Activated B cell treated with CpG ODN at 0.5 μM for 24 hours (primary cell): ENCODE results near the gene DCPS. TPM values are rescaled to one million over a fixed set of nuclear protein-coding genes. Genes with fewer than 3 reads are reported as not detected.

ENCODE experiments used
- ATAC-seq: fragments of 200-7000 bp; cut with Tn5 transposase; one replicate; pipeline ENCODE4 v1.10.0; 2021; ENCODE audit warnings: low read depth, mild to moderate bottlenecking, moderate library complexity
- CTCF ChIA-PET: fragments of 350-600 bp; sonication (Branson Sonifier 250); formaldehyde crosslinking; loops from one replicate; lab custom pipeline; 2021; ENCODE audit warnings: antibody characterized with exemption; lab: Charles Lee
- POLR2A ChIA-PET: fragments of 350-600 bp; sonication (Branson Sonifier 250); formaldehyde crosslinking; loops from one replicate; lab custom pipeline; 2021; ENCODE audit warnings: antibody characterized with exemption; lab: Charles Lee
- DNase-seq: peaks from one replicate; pipeline ENCODE4 v3.0.0; 2022
- H3K27ac Mint-ChIP-seq: one replicate; pipeline ENCODE4 v1.8.0; 2020; ENCODE audit warnings: mixed read lengths
- H3K27me3 Mint-ChIP-seq: one replicate; pipeline ENCODE4 v1.8.0; 2021; ENCODE audit warnings: mixed read lengths
- H3K36me3 Mint-ChIP-seq: one replicate; pipeline ENCODE4 v1.8.0; 2021; ENCODE audit warnings: low read depth, mixed read lengths
- H3K4me1 Mint-ChIP-seq: one replicate; pipeline ENCODE4 v1.8.0; 2021; ENCODE audit warnings: mixed read lengths
- H3K4me3 Mint-ChIP-seq: one replicate; pipeline ENCODE4 v1.8.0; 2020; ENCODE audit warnings: mild to moderate bottlenecking, mixed read lengths
- H3K9me3 Mint-ChIP-seq: one replicate; pipeline ENCODE4 v1.8.0; 2020; ENCODE audit warnings: mixed read lengths
- intact Hi-C: fragments of 100-400 bp; cut with micrococcal nuclease; formaldehyde crosslinking; loops from one replicate; pipeline ENCODE4 v1.15.1; 2024
- total RNA-seq: library from RNA; stranded (reverse); gene quantifications from 2 replicates; pipeline ENCODE4 v1.2.3, GENCODE V29; 2022
- TF ChIP-seq, protein P1 (sequence below): fragments of 200-600 bp; IDR thresholded peaks from one replicate; pipeline ENCODE4 v1.8.0; 2022; ENCODE audit warnings: antibody characterized with exemption, mild to moderate bottlenecking

DCPS gene
- total RNA-seq, 1 donor from 2014 or later = 37.6 TPM

DNA sequence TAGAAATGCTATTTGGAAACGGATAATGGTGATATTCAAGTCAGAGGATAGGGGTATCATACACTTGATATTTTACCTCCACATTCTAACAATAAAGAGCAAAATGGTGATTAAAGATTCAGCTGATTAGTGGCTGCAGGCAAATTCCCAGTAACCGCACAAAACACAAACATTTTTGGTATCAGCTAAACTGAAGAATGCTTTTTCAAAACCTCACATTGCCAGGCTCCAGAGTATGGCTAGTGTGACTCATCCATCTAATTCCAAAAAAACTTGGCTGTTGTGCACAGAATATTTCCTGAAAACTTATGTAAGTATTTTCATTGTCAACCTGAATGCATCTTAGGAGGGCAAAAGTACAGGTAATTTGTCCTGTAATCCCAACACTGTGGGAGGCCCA lies 46.1 kb upstream of the DCPS start:
- ChIA-PET POLR2A (no interaction called here), CTCF (no interaction called here)
- Mint-ChIP-seq H3K9me3 (no peaks in the 10 kb centered on the region), H3K4me3 (no peak overlapping the region), H3K4me1 (no peaks in the 10 kb centered on the region), H3K27ac (no peak overlapping the region), H3K27me3 (no peaks in the 10 kb centered on the region), H3K36me3 (peaks cover 53% of the 10 kb centered on the region)
- TF ChIP-seq, protein P1, sequence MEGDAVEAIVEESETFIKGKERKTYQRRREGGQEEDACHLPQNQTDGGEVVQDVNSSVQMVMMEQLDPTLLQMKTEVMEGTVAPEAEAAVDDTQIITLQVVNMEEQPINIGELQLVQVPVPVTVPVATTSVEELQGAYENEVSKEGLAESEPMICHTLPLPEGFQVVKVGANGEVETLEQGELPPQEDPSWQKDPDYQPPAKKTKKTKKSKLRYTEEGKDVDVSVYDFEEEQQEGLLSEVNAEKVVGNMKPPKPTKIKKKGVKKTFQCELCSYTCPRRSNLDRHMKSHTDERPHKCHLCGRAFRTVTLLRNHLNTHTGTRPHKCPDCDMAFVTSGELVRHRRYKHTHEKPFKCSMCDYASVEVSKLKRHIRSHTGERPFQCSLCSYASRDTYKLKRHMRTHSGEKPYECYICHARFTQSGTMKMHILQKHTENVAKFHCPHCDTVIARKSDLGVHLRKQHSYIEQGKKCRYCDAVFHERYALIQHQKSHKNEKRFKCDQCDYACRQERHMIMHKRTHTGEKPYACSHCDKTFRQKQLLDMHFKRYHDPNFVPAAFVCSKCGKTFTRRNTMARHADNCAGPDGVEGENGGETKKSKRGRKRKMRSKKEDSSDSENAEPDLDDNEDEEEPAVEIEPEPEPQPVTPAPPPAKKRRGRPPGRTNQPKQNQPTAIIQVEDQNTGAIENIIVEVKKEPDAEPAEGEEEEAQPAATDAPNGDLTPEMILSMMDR = no peak
- intact Hi-C loops = no loop called here
- ATAC-seq (no peak), DNase-seq (no peak)

DNA sequence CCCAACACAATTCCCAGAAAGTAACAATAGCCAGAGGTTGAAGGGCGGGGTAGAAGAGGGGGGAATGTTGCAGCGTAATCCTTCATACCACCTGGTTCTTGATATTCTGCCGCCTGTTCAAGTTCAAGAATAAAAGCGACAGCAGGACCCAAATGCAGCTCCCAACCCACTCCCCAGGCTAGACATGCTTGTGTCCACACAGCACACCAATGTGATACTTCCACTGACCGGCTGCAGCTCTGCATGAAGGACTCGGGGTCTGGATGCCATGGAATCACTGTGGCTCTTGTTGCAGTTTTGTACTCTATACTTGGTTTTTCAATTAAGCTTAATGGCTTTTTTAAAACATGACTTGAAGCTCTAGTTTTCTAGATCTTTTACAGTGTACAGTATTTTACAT lies 41.6 kb upstream of the DCPS start:
- POLR2A ChIA-PET = interaction anchor here (0.7 to 1.8 kb wide), 5 partner anchors 13 to 51 kb away, joined by 3 to 5 read pairs (median 3); partner anchors contain the start of genes DCPS, FAM118B and RPUSD4
- CTCF ChIA-PET = no interaction called here
- intact Hi-C loops = loop anchor here (10.0 kb wide), 1 partner anchor 1147 kb away; the partner anchor contains the start of gene TMEM218
- H3K36me3 Mint-ChIP-seq = peaks cover 80% of the 10 kb centered on the region
- DNase-seq = no peak
- no peaks in the 10 kb centered on the region for H3K27me3 Mint-ChIP-seq
- no peak overlapping the region for H3K27ac Mint-ChIP-seq
- TF ChIP-seq, protein P1 = no peak
- no peak overlapping the region for H3K4me3 Mint-ChIP-seq
- H3K9me3 Mint-ChIP-seq = no peaks in the 10 kb centered on the region
- no peak for ATAC-seq
- peaks cover 7% of the 10 kb centered on the region for H3K4me1 Mint-ChIP-seq

DNA sequence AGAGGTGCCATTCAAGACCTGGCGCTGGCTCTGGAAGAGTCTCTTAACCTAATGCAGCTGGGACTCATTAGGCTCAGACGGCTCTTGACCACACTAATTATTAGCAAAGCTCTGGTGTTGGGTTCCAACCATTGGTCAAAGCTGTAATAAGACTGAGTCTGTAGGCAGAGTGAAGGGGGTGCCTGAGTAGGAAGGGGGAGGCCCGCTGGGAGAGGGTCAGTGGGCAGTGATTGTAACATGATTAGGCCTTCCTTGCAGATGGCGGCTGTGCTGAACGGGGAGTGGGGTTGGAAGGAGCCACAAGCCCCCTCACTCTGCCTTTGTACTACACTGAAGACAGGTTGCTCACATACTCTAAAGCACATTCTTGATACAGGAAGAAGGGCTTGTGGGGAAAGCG lies 40.4 kb upstream of the DCPS start:
- no peaks in the 10 kb centered on the region for H3K9me3 Mint-ChIP-seq
- H3K27ac Mint-ChIP-seq = no peak overlapping the region
- H3K36me3 Mint-ChIP-seq = peaks cover 81% of the 10 kb centered on the region
- CTCF ChIA-PET = no interaction called here
- POLR2A ChIA-PET = interaction anchor here (1.2 to 1.8 kb wide), 2 partner anchors 20 to 52 kb away, joined by 3 to 5 read pairs; partner anchors contain the start of genes FAM118B and RPUSD4
- intact Hi-C loops = loop anchor here (10.0 kb wide), 1 partner anchor 1149 kb away; the partner anchor contains the start of gene TMEM218
- TF ChIP-seq, protein P1 = no peak
- no peak overlapping the region for H3K4me3 Mint-ChIP-seq
- H3K27me3 Mint-ChIP-seq = no peaks in the 10 kb centered on the region
- H3K4me1 Mint-ChIP-seq = peaks cover 18% of the 10 kb centered on the region
- ATAC-seq = no peak
- DNase-seq = no peak

DNA sequence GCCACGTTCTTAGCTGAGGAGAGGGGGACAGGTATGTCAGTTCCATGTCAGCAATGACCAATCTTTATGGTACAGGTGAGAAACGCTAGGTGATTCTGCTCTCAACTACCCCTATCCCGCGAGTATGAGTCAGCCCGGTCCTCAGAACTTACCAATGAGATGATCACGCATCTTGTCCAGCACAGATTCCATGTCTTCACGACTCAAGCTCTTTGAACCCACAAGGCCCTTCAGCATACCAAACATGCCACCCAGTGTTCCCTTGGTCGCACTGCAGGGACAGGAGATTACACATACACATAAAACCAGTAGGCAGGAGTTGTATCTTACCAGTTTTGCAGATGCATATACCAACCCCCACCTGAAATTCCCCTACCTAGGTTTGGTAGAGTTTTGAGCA lies 38.0 kb upstream of the DCPS start:
- Mint-ChIP-seq H3K27ac (no peak overlapping the region), H3K27me3 (no peaks in the 10 kb centered on the region), H3K36me3 (peaks cover 79% of the 10 kb centered on the region), H3K4me3 (no peak overlapping the region), H3K4me1 (peaks cover 33% of the 10 kb centered on the region), H3K9me3 (no peaks in the 10 kb centered on the region)
- no peak for ATAC-seq
- TF ChIP-seq, protein P1 = no peak
- intact Hi-C loops = loop anchor here (10.0 kb wide), 1 partner anchor 1151 kb away; the partner anchor contains the start of gene TMEM218
- DNase-seq = no peak
- ChIA-PET CTCF (no interaction called here), POLR2A (interaction anchor here (0.8 kb wide), 1 partner anchor 38 kb away, joined by 3 read pairs; the partner anchor contains the start of gene DCPS)

DNA sequence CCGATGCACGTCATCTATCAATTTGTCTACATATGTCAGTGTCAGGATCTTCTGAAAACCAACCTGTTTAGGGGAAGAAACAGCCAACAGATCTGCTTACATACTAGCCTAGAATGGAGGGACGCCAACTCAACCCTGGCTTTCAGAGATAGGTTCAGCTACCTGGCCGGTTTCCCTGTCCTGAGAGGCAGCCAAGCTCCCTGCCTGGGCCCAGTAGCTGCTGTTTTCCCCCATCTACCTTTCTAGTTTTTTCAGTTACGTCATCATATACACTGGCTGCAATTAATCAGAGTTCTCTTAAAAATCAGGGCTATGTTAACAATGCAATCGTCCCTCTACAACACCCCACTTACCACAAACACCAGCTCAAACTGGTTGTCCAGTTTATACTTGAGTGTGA lies 36.2 kb upstream of the DCPS start:
- no peaks in the 10 kb centered on the region for H3K9me3 Mint-ChIP-seq
- TF ChIP-seq, protein P1 = no peak
- no peaks in the 10 kb centered on the region for H3K27me3 Mint-ChIP-seq
- peak overlapping the region; percentile 95 for H3K27ac Mint-ChIP-seq
- CTCF ChIA-PET = no interaction called here
- no peak for DNase-seq
- intact Hi-C loops = loop anchor here (1.0 to 10.0 kb wide), 4 partner anchors 365 to 1507 kb away; partner anchors contain the start of genes PUS3, STT3A and TMEM218
- H3K36me3 Mint-ChIP-seq = peaks cover 70% of the 10 kb centered on the region
- peaks cover 33% of the 10 kb centered on the region for H3K4me1 Mint-ChIP-seq
- ATAC-seq = no peak
- POLR2A ChIA-PET = interaction anchor here (0.6 to 4.1 kb wide), 5 partner anchors 14 to 149 kb away, joined by 3 to 84 read pairs (median 5); partner anchors contain the start of genes FAM118B, RPUSD4 and TIRAP
- peak overlapping the region; percentile 95 for H3K4me3 Mint-ChIP-seq
